ENCODE results near the gene MANSC4. TPM values are rescaled to one million over a fixed set of nuclear protein-coding genes. Genes with fewer than 3 reads are reported as not detected.

Gene MANSC4
- total and polyA plus RNA-seq, 2 donors (not counting 1 experiment from before 2014, with no cell fraction given) = 0.25 TPM; not detected in 1

DNA sequence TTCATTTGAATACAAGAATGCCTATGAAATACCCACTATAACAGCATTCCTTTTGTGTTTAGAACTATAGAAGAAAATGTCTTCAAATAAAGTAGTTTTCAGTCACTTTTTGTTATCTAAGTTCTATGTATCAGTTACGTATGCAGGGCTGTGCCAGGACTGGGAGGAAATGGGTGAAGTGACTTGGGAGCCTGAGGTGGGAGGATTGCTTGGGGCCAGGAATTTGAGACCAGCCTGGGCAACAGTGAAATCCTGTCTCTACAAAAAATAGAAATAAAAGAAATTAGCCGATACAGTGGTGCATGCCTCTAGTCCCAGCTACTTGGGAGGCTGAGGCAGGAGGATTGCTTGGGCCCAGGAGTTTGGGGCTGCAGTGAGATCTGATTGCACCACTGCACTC is 22.9 kb upstream of the MANSC4 start:
- Histone ChIP-seq H3K79me2 (ENCODE audit: control insufficient read depth, insufficient read depth, low read length) (no peaks in the 10 kb centered on the region), H3K27ac (ENCODE audit: low read length in 2 of 2) (no peak overlapping the region), H3K4me2 (replicated peaks; ENCODE audit: low read depth, low read length, poor library complexity, severe bottlenecking) (no peak overlapping the region), H3K9ac (ENCODE audit: low read length) (no peak overlapping the region), H3K4me3 (ENCODE audit: control extremely low read depth in 1 of 5, extremely low read depth in 1 of 5, insufficient read depth in 1 of 5, low read depth in 2 of 5, low read length in 4 of 5) (no peak overlapping the region), H4K20me1 (ENCODE audit: control insufficient read depth, insufficient read depth, low read length, poor library complexity, severe bottlenecking) (no peaks in the 10 kb centered on the region), H3K4me1 (ENCODE audit: control insufficient read depth in 2 of 2, insufficient read depth in 2 of 2, low read length in 2 of 2) (no peaks in the 10 kb centered on the region), H3K9me3 (ENCODE audit: control extremely low read depth in 1 of 3, control insufficient read depth in 2 of 3, insufficient read depth in 1 of 3, low read length in 2 of 3) (no peaks in the 10 kb centered on the region), H2AFZ (ENCODE audit: insufficient read depth, low read depth, low read length, poor library complexity, severe bottlenecking) (no peak overlapping the region), H3K27me3 (replicated peaks in 1 of 4; ENCODE audit: control extremely low read depth in 1 of 4, control insufficient read depth in 3 of 4, insufficient read depth in 4 of 4, low read length in 3 of 4) (no peaks in the 10 kb centered on the region), H3K36me3 (replicated peaks in 1 of 2; ENCODE audit: control extremely low read depth in 1 of 2, control insufficient read depth in 1 of 2, extremely low read depth in 1 of 2, insufficient read depth in 2 of 2, low read length in 1 of 2) (peaks cover 0 to 2% of the 10 kb centered on the region in 2 experiments)
- ChIA-PET POLR2A (no interaction called here), CTCF (no interaction called here)
- intact Hi-C loops (cut with micrococcal nuclease) = no loop called here
- no peak for DNase-seq
- Mint-ChIP-seq H3K27ac (no peak overlapping the region), H3K9me3 (ENCODE audit: insufficient read depth) (no peaks in the 10 kb centered on the region), H3K27me3 (no peaks in the 10 kb centered on the region), H3K4me3 (no peak overlapping the region), H3K4me1 (no peaks in the 10 kb centered on the region)
- ATAC-seq (ENCODE audit: low read depth) = no peak
- TF ChIP-seq, protein P1, sequence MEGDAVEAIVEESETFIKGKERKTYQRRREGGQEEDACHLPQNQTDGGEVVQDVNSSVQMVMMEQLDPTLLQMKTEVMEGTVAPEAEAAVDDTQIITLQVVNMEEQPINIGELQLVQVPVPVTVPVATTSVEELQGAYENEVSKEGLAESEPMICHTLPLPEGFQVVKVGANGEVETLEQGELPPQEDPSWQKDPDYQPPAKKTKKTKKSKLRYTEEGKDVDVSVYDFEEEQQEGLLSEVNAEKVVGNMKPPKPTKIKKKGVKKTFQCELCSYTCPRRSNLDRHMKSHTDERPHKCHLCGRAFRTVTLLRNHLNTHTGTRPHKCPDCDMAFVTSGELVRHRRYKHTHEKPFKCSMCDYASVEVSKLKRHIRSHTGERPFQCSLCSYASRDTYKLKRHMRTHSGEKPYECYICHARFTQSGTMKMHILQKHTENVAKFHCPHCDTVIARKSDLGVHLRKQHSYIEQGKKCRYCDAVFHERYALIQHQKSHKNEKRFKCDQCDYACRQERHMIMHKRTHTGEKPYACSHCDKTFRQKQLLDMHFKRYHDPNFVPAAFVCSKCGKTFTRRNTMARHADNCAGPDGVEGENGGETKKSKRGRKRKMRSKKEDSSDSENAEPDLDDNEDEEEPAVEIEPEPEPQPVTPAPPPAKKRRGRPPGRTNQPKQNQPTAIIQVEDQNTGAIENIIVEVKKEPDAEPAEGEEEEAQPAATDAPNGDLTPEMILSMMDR (IDR thresholded peaks at IDR 0.05) = no peak
- no peak for TF ChIP-seq EZH2 (IDR thresholded peaks at IDR 0.05; ENCODE audit: borderline replicate concordance, insufficient read depth, low read depth, low read length, poor library complexity, severe bottlenecking)
- 100% methylated on average over 1 of the region's 2 CpGs for WGBS (ENCODE audit: insufficient coverage)

DNA sequence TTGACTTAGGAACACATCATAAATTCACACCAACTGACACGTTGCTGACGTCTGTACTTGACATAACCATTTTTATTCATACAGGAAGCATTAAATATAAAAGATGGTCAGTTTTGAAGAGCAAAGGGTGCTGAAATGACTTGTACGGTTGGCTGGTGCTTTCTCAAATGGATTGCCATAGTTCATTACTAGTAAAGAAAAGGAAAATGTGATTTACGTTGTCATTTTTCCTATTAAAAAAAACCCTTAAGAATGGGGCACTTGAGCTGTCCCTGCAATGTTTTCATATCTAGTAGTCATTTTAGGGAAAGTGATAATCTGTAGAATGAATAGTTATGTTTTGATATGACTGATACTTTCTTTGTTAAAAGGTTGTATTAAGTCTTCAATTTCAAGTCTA is 22.5 kb upstream of the MANSC4 start:
- Histone ChIP-seq H3K9me3 (ENCODE audit: control extremely low read depth in 1 of 3, control insufficient read depth in 2 of 3, insufficient read depth in 1 of 3, low read length in 2 of 3) (no peaks in the 10 kb centered on the region), H3K4me1 (ENCODE audit: control insufficient read depth in 2 of 2, insufficient read depth in 2 of 2, low read length in 2 of 2) (no peaks in the 10 kb centered on the region), H4K20me1 (ENCODE audit: control insufficient read depth, insufficient read depth, low read length, poor library complexity, severe bottlenecking) (no peaks in the 10 kb centered on the region), H3K36me3 (replicated peaks in 1 of 2; ENCODE audit: control extremely low read depth in 1 of 2, control insufficient read depth in 1 of 2, extremely low read depth in 1 of 2, insufficient read depth in 2 of 2, low read length in 1 of 2) (peaks cover 0 to 6% of the 10 kb centered on the region in 2 experiments), H3K27ac (ENCODE audit: low read length in 2 of 2) (no peak overlapping the region), H3K4me3 (ENCODE audit: control extremely low read depth in 1 of 5, extremely low read depth in 1 of 5, insufficient read depth in 1 of 5, low read depth in 2 of 5, low read length in 4 of 5) (no peak overlapping the region), H3K4me2 (replicated peaks; ENCODE audit: low read depth, low read length, poor library complexity, severe bottlenecking) (no peak overlapping the region), H2AFZ (ENCODE audit: insufficient read depth, low read depth, low read length, poor library complexity, severe bottlenecking) (no peak overlapping the region), H3K79me2 (ENCODE audit: control insufficient read depth, insufficient read depth, low read length) (no peaks in the 10 kb centered on the region), H3K9ac (ENCODE audit: low read length) (no peak overlapping the region), H3K27me3 (replicated peaks in 1 of 4; ENCODE audit: control extremely low read depth in 1 of 4, control insufficient read depth in 3 of 4, insufficient read depth in 4 of 4, low read length in 3 of 4) (no peaks in the 10 kb centered on the region)
- H3K4me1 Mint-ChIP-seq = no peaks in the 10 kb centered on the region
- no peaks in the 10 kb centered on the region for H3K9me3 Mint-ChIP-seq (ENCODE audit: insufficient read depth)
- H3K27ac Mint-ChIP-seq = no peak overlapping the region
- TF ChIP-seq EZH2 (IDR thresholded peaks at IDR 0.05; ENCODE audit: borderline replicate concordance, insufficient read depth, low read depth, low read length, poor library complexity, severe bottlenecking) = no peak
- TF ChIP-seq, protein P1 (IDR thresholded peaks at IDR 0.05) = no peak
- intact Hi-C loops (cut with micrococcal nuclease) = no loop called here
- no CpG with 5 or more reads among the region's 4 CpGs for WGBS (ENCODE audit: insufficient coverage)
- ATAC-seq (ENCODE audit: low read depth) (no peak), DNase-seq (no peak)
- ChIA-PET CTCF (no interaction called here), POLR2A (no interaction called here)
- no peaks in the 10 kb centered on the region for H3K27me3 Mint-ChIP-seq
- no peak overlapping the region for H3K4me3 Mint-ChIP-seq
